Superior temporal gyrus (tissue), 1 donor: ENCODE results near the gene TREM1.
"Not testable (repeated sequence)": the region's sequence is repeated elsewhere in the genome, so short reads cannot be mapped to it uniquely, and the experiment has no call there.

Experiments
- DNase-seq: peaks from one replicate; pipeline ENCODE4 v3.0.0-alpha.2; 2016; ENCODE audit errors: extremely low spot score

Gene TREM1

GRCh38 chr6:41297248-41297647, 10.8 kb upstream of the TREM1 start:
- not testable (repeated sequence) for DNase-seq

GRCh38 chr6:41294214-41294872, 7.9 kb upstream of the TREM1 start:
- DNase-seq = no peak

DNA sequence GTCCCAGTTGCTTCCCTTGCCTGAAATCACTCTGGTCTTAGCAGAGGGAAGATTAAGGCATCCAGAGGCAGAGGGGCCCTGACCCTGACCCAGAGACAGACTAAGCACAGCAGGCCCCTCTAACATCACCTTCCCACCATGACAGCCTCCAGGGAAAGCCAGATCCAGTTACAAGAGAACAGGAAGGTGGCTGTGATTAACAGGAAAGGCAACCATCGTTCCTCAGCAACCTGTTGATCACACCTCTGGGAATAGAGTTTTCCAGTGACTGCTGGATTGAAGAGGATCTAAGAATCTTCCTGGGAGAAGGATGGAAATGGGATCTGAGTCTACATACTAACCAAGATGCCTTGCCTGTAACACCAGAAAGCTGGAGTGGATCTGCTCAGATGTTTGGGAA, 5.2 kb upstream of the TREM1 start:
- DNase-seq = no peak

DNA sequence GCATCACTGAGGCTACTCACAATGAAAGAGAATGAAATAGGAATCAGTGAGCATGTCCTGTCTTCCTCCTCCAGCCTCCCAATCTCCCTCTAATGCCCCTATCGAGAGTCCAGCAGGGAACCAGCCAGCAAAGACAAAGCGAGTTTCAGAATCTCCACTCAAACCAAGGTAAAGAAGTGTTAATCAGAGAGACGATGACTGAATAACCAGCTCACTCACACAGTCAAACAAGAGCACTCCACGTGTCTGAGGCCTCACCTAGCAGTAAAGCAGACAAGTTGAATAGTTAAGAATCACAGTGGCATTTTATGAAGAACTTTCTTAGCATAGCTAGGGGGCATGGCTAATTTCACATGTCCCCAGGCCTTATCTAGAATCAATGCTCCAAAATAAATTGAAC, 3.3 kb upstream of the TREM1 start:
- no peak for DNase-seq

- DNase-seq = no peak
Measured at GRCh38 chr6:41288754-41289129, 2.3 kb upstream of the TREM1 start.

- DNase-seq = no peak
Measured at GRCh38 chr6:41288030-41288753, 1.7 kb upstream of the TREM1 start.

DNA sequence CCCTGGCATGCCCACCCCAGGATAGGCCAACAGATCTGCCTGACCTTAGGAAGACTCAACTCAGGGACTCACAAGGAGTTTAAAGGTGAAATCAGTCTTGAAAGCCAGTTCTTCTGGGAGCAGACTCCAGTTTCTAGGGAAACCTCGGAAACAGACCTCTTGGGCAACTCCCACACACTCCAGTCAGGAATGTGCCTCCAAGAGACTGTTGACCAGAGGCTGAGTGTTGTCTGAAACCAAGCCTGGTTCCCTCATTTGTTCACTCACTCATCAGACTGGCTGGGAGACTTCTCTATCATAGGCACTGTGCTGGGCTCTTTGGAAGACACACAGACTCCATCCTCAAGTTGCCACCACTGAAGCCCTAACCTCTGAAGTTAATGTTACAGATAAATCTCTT, 1.8 kb downstream of the TREM1 start:
- no peak for DNase-seq

- DNase-seq = no peak
Measured at GRCh38 chr6:41283600-41283999, 2.9 kb downstream of the TREM1 start.

- DNase-seq = no peak
Measured at GRCh38 chr6:41280381-41281057, 6.0 kb downstream of the TREM1 start.

DNA sequence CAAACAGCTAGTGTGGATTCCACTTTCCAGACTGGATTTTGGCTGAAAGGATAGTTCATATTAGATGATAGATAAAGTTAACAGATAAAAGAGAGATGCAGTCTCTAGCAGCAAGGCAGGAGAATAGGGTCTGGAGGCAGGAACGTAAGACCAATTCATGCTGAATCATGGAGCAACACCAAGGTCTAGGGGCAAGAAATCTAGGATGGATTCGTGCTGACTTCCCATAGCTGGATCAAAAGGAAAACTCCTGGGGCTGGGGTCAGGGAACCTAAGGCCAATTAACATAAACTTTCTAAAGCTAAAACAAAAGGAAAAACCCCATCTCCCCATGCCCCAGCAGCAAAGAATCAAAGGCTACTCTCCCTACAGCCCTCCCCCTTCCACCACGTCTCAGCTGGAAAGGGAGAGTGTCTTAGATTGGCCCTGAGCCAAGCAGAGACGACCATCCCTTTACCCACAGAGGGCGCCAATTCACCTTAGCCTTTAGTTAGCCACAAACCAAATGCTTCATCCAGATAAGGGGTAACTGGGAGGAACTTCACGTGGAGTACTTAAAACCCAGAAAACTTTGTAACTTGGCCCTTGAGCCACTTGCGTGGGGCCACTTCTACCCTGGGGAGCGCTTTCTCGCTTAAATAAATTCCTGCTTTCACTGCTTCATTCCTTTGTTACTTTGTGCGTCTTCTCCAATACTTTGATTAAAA, 7.6 kb downstream of the TREM1 start:
- no peak for DNase-seq

DNA sequence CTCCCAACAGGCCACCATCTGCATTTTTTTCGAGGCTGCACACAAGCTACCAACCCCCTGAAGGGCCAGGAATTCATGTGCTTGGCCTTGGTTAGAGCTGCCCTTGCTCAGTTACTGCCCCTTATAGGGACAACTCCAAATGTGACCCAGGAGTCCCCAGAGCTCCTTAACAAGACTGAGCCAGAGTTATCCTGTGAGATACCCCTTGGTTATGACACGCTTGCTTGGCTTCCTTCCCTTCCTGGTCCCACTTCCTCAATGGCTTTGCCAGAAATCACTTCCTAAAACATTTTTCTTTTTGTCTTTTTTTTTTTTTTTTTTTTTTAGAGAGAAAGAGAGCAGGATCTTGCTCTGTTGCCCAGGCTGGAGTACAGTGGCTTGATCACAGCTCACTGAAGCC, 8.9 kb downstream of the TREM1 start:
- no peak for DNase-seq

- DNase-seq = no peak
Measured at GRCh38 chr6:41275489-41275888, 11.0 kb downstream of the TREM1 start.

- DNase-seq = no peak
Measured at GRCh38 chr6:41274256-41274655, 12.2 kb downstream of the TREM1 start.

- DNase-seq = no peak
Measured at GRCh38 chr6:41273714-41274113, 12.8 kb downstream of the TREM1 start.

- no peak for DNase-seq
Measured at GRCh38 chr6:41272591-41273240, 13.8 kb downstream of the TREM1 start.

GRCh38 chr6:41271901-41272395, 14.5 kb downstream of the TREM1 start:
- no peak for DNase-seq

- DNase-seq = no peak
Measured at GRCh38 chr6:41269716-41270115, 16.8 kb downstream of the TREM1 start.

DNA sequence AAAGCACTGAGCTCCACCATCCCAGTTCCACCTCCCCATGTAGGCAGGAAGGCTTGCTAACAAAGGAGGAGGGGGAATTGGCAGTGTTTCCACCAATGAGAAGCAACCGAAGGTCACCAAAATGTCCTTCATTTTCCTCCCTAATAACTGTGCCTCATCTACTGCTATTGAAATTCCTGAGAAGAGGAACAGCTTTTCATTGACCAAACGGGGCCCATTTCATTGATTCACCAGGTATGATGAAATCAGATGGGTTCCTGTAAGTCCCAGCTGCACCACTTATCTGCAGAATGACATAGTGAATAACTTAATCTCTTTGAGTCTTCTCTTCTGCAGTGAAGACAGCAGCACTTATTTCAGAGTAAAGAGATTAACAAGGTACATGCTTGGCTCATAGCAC, 17.3 kb downstream of the TREM1 start:
- DNase-seq = no peak

- no peak for DNase-seq
Measured at GRCh38 chr6:41268478-41268877, 18.0 kb downstream of the TREM1 start.

DNA sequence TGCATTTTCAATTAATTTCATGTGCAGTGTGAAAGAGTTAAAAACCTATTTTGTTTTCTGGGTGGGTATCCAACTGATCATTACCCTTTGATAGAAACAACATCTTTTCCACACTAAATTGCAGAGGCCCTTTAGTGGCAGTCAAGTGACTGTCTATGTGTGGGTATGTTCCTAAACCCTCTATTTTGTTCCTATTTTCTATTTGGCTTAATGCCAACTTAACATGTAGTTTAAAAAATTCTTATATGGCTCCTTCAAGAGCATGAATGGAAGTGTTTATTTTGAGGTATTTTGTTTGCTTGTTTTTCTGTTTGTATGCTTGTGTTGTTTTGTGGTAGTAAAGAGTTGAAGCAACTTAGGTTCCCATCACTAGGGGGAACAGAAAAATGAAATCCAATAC, 19.9 kb downstream of the TREM1 start:
- no peak for DNase-seq

- no peak for DNase-seq
Measured at GRCh38 chr6:41263267-41263666, 23.2 kb downstream of the TREM1 start.

GRCh38 chr6:41262401-41262800, 24.1 kb downstream of the TREM1 start:
- no peak for DNase-seq
